Mucosa of stomach (tissue), 1 donor: ENCODE measurements around the gene ARFRP1.
"Not testable (repeated sequence)": the region's sequence is repeated elsewhere in the genome, so short reads cannot be mapped to it uniquely, and the experiment has no call there.

Experiments
- H3K27me3 ChIP-seq: one replicate; pipeline ENCODE4 v1.7.0; 2013; ENCODE audit warnings: mild to moderate bottlenecking, low read length; ENCODE audit not compliant: control insufficient read depth, insufficient read depth
- H3K36me3 ChIP-seq: one replicate; pipeline ENCODE4 v1.7.0; 2013; ENCODE audit warnings: low read length; ENCODE audit not compliant: control insufficient read depth, insufficient read depth
- H3K4me1 ChIP-seq: one replicate; pipeline ENCODE4 v1.7.0; 2013; ENCODE audit warnings: mild to moderate bottlenecking, low read length; ENCODE audit not compliant: control insufficient read depth, insufficient read depth
- H3K4me3 ChIP-seq: one replicate; pipeline ENCODE4 v1.7.0; 2013; ENCODE audit warnings: low read length
- H3K9ac ChIP-seq: one replicate; pipeline ENCODE4 v1.7.0; 2013; ENCODE audit warnings: mild to moderate bottlenecking, low read length, moderate library complexity
- H3K9me3 ChIP-seq: one replicate; pipeline ENCODE4 v1.7.0; 2013; ENCODE audit warnings: mild to moderate bottlenecking, low read length, moderate library complexity; ENCODE audit not compliant: control insufficient read depth
- donor health status: Pancreatic carcinoma.

Gene ARFRP1

DNA sequence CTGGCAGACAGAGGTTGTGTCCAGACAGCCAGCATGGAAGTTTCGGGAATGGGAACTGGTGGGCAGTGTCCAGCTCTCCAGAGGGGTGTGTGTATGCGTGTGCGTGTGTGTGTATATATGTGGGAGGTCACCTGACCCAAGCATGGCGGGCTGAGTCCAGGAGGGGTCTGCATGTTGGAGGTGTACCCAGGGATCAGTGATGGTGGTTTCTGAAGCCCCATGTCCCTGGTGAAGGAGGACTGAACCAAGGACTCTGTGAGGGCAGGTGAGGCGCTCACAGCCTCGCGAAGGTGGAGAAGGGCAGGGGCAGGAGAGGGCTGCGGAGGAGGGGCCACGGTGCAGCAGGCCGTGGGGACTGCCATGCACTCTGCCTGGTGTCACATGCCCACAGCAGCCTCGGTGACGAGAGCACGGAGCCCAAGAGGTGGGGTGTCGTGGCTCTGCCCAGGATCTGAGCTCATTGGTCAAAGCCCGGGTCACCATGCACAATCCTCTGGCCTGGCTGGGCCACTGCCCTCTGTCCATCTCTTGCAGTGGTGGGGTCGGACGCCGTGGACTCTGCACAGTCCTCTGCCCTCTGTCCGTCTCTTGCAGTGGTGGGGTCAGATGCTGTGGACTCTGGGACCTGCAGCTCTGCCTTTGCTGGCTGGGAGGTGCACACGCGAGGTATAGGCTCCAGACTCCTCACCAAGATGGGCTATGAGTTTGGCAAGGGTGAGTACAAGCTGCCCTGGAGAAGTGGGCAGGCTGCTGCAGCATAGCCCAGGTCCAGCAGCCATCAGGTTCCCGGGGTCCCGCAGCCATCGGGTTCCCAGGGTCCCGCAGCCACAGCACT lies 26.6 kb upstream of the ARFRP1 start:
- Histone ChIP-seq H3K4me3 (no peak overlapping the region), H3K9ac (no peak overlapping the region), H3K27me3 (no peaks in the 10 kb centered on the region), H3K9me3 (no peaks in the 10 kb centered on the region), H3K4me1 (peaks cover 31% of the 10 kb centered on the region), H3K36me3 (peaks cover 6% of the 10 kb centered on the region)

GRCh38 chr20:63733579-63734081 lies 25.9 kb upstream of the ARFRP1 start:
- Histone ChIP-seq H3K36me3 (peaks cover 6% of the 10 kb centered on the region), H3K9ac (no peak overlapping the region), H3K4me1 (peaks cover 26% of the 10 kb centered on the region), H3K4me3 (no peak overlapping the region), H3K27me3 (no peaks in the 10 kb centered on the region), H3K9me3 (no peaks in the 10 kb centered on the region)

- H3K9ac ChIP-seq, result no peak overlapping the region
- peaks cover 21% of the 10 kb centered on the region for H3K4me1 ChIP-seq
- H3K9me3 ChIP-seq, result no peaks in the 10 kb centered on the region
- peaks cover 6% of the 10 kb centered on the region for H3K36me3 ChIP-seq
- no peaks in the 10 kb centered on the region for H3K27me3 ChIP-seq
- no peak overlapping the region for H3K4me3 ChIP-seq
These were observed 25.3 kb upstream of the ARFRP1 start for GRCh38 chr20:63733117-63733516.

- H3K4me3 ChIP-seq, result no peak overlapping the region
- peaks cover 6% of the 10 kb centered on the region for H3K36me3 ChIP-seq
- H3K4me1 ChIP-seq, result peaks cover 19% of the 10 kb centered on the region
- H3K27me3 ChIP-seq, result no peaks in the 10 kb centered on the region
- no peaks in the 10 kb centered on the region for H3K9me3 ChIP-seq
- H3K9ac ChIP-seq, result no peak overlapping the region
These were observed 24.6 kb upstream of the ARFRP1 start for GRCh38 chr20:63732118-63733095.

GRCh38 chr20:63731410-63731809 lies 23.6 kb upstream of the ARFRP1 start:
- no peaks in the 10 kb centered on the region for H3K9me3 ChIP-seq
- peaks cover 9% of the 10 kb centered on the region for H3K4me1 ChIP-seq
- H3K27me3 ChIP-seq, result no peaks in the 10 kb centered on the region
- no peak overlapping the region for H3K4me3 ChIP-seq
- no peak overlapping the region for H3K9ac ChIP-seq
- peaks cover 6% of the 10 kb centered on the region for H3K36me3 ChIP-seq

GRCh38 chr20:63730189-63730733 lies 22.5 kb upstream of the ARFRP1 start:
- not testable (repeated sequence) for H3K27me3 ChIP-seq, H3K9me3 ChIP-seq, H3K4me1 ChIP-seq, H3K9ac ChIP-seq, H3K36me3 ChIP-seq, H3K4me3 ChIP-seq

- H3K27me3 ChIP-seq, H3K36me3 ChIP-seq, H3K4me1 ChIP-seq, H3K9ac ChIP-seq, H3K9me3 ChIP-seq, H3K4me3 ChIP-seq: not testable (repeated sequence)
These were observed 15.3 kb upstream of the ARFRP1 start for GRCh38 chr20:63722967-63723622.

GRCh38 chr20:63718996-63719395 lies 11.2 kb upstream of the ARFRP1 start:
- no peaks in the 10 kb centered on the region for H3K4me1 ChIP-seq
- H3K27me3 ChIP-seq, result no peaks in the 10 kb centered on the region
- no peaks in the 10 kb centered on the region for H3K36me3 ChIP-seq
- no peaks in the 10 kb centered on the region for H3K9me3 ChIP-seq
- no peak overlapping the region for H3K9ac ChIP-seq
- no peak overlapping the region for H3K4me3 ChIP-seq

- H3K36me3 ChIP-seq, result no peaks in the 10 kb centered on the region
- H3K9ac ChIP-seq, result no peak overlapping the region
- no peaks in the 10 kb centered on the region for H3K27me3 ChIP-seq
- H3K4me1 ChIP-seq, result no peaks in the 10 kb centered on the region
- H3K4me3 ChIP-seq, result no peak overlapping the region
- no peaks in the 10 kb centered on the region for H3K9me3 ChIP-seq
These were observed 7.1 kb upstream of the ARFRP1 start for GRCh38 chr20:63714858-63715257.

GRCh38 chr20:63712191-63712590 lies 4.4 kb upstream of the ARFRP1 start:
- no peaks in the 10 kb centered on the region for H3K36me3 ChIP-seq
- no peaks in the 10 kb centered on the region for H3K9me3 ChIP-seq
- no peak overlapping the region for H3K4me3 ChIP-seq
- H3K4me1 ChIP-seq, result peaks cover 8% of the 10 kb centered on the region
- H3K9ac ChIP-seq, result no peak overlapping the region
- no peaks in the 10 kb centered on the region for H3K27me3 ChIP-seq

GRCh38 chr20:63711085-63711645 lies 3.4 kb upstream of the ARFRP1 start:
- H3K4me1 ChIP-seq, result peaks cover 16% of the 10 kb centered on the region
- no peak overlapping the region for H3K9ac ChIP-seq
- no peak overlapping the region for H3K4me3 ChIP-seq
- H3K27me3 ChIP-seq, result no peaks in the 10 kb centered on the region
- no peaks in the 10 kb centered on the region for H3K9me3 ChIP-seq
- H3K36me3 ChIP-seq, result no peaks in the 10 kb centered on the region
